Pancreas (tissue), 10 donors: Measurements from ENCODE around the gene ANKRD50. TPM values are rescaled to one million over a fixed set of nuclear protein-coding genes. Genes with fewer than 3 reads are reported as not detected.

Source experiments
- ATAC-seq, 4 donors: fragments of 200-7000 bp; cut with Tn5 transposase; one replicate each; pipeline versions ENCODE4 v1.8.0 to v1.9.1; 2020; ENCODE audit warnings: mild to moderate bottlenecking in 4 of 4, moderate library complexity in 4 of 4
- DNase-seq, 6 donors: peaks; one replicate each; pipeline ENCODE4 v3.0.0-alpha.2; 2020
- FAIRE-seq: peaks from 2 replicates; lab custom pipeline; 2012; peaks lifted over from hg19 to GRCh38; lab: Jason Lieb, UNC
- H3K27ac ChIP-seq, 4 donors: fragments of 200-600 bp; sonication (generic); 1 replicate in 3 of 4; 2 replicates in 1 of 4; pipeline versions ENCODE4 v1.5.0 to v1.8.0; 2020
- H3K27me3 ChIP-seq, 4 donors: fragments of 200-600 bp; one replicate each; pipeline ENCODE4 v1.8.0; 2021
- H3K36me3 ChIP-seq, 3 donors: fragments of 200-600 bp; sonication (generic) in 1 of 3; one replicate each; pipeline versions ENCODE4 v1.5.0 to v1.8.0; 2020 to 2021
- H3K4me1 ChIP-seq, 3 donors: fragments of 200-600 bp; one replicate each; pipeline ENCODE4 v1.8.0; 2021
- H3K4me3 ChIP-seq, 4 donors: fragments of 200-600 bp; sonication (generic) in 2 of 4; one replicate each; pipeline versions ENCODE4 v1.5.0 to v1.8.0; 2020 to 2021
- H3K9me3 ChIP-seq, 4 donors: fragments of 200-600 bp; one replicate each; pipeline ENCODE4 v1.8.0; 2021
- WGBS, 2 donors: extraction: QIAGEN DNeasy Blood & Tissue Kit; methylation state at CpG; one replicate each; pipeline ENCODE4 v1.1.7; 2013; 5-methylcytosine and 5-hydroxymethylcytosine counted together
- intact Hi-C, 3 donors: fragments of 100-400 bp; cut with DNase I; formaldehyde crosslinking; loops; one replicate each; pipeline versions ENCODE4 v1.11.1 to v1.14.2; 2022
- polyA plus RNA-seq, 2 donors: library from polyadenylated mRNA; stranded (reverse); fragments of 200-250 nt; gene quantifications; one replicate each; pipeline ENCODE4 v1.2.3, GENCODE V29; 2013
- total RNA-seq, 6 donors: library from RNA; stranded (reverse); fragmentation: NEBNext Ultra II Directional in 4 of 6; extraction: Animal tissue kit (Norgen Biotek cat#: 25700) in 4 of 6; gene quantifications; one replicate each; pipeline versions ENCODE4 v1.2.1 to v1.2.4, GENCODE V29; 2021 to 2023
- TF ChIP-seq, protein P1 (sequence below), 4 donors: fragments of 200-600 bp; sonication (generic) in 3 of 4; IDR thresholded peaks; one replicate each; pipeline versions ENCODE4 v1.5.0 to v1.8.0; 2021; ENCODE audit warnings: antibody characterized with exemption in 4 of 4
- donor health status: healthy with polysubstance abuse.
- donor health status: DM: no; HTN: no; CAD: no; lungs with moderate emphysema.
- donor health status: DM: no; HTN: no; CAD: no.
- donor health status: control.
- donor health status: control.
- donor health status: Bipolar disorder and iron deficiency.
- donor health status: DM: yes; HTN: yes; CAD: no.
- donor health status: DM: no; HTN: no; CAD: no.
- donor health status: DM: no; HTN: no; CAD: no.
- donor health status: DM: yes; HTN: yes; CAD: no.

Gene ANKRD50
- total and polyA plus RNA-seq, 8 donors: 1.2 to 12.5 (median 2.9) TPM

DNA sequence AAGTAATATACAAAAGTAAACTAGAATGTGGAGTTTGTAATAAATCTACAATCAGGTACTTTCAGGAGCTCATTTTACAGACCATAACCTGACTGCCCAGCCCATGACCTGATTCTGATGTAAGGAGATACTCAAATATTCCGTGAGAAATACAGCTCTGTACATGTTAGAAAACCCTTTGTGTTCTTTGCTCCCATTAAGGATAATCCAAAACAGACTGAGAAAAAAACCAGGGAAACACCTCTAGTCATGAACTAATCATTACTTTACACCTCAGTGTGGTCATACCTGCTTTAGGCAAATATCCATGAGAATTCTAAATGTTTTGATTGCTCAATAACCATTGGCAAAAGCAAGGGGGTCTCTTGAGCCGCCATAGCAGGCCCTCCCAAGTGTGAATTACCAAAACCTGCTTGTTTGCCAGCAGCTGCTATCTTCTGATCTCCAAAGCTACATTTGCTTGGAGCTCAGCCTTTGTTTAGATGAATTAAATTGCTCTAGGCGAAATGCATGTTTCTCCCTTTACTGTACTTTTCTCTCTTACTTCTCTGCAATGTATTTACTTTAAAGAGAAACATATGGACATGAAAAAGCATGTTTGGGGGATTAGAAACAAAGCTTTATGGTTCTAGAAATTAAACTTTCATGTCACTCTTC lies 79.1 kb downstream of the ANKRD50 start:
- TF ChIP-seq, protein P1, sequence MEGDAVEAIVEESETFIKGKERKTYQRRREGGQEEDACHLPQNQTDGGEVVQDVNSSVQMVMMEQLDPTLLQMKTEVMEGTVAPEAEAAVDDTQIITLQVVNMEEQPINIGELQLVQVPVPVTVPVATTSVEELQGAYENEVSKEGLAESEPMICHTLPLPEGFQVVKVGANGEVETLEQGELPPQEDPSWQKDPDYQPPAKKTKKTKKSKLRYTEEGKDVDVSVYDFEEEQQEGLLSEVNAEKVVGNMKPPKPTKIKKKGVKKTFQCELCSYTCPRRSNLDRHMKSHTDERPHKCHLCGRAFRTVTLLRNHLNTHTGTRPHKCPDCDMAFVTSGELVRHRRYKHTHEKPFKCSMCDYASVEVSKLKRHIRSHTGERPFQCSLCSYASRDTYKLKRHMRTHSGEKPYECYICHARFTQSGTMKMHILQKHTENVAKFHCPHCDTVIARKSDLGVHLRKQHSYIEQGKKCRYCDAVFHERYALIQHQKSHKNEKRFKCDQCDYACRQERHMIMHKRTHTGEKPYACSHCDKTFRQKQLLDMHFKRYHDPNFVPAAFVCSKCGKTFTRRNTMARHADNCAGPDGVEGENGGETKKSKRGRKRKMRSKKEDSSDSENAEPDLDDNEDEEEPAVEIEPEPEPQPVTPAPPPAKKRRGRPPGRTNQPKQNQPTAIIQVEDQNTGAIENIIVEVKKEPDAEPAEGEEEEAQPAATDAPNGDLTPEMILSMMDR (IDR thresholded peaks at IDR 0.05): no peak
- H3K27ac ChIP-seq: no peak overlapping the region
- no peaks in the 10 kb centered on the region for H3K9me3 ChIP-seq
- ATAC-seq (peak in 1 of 4 donors; percentile 5), FAIRE-seq (no peak), DNase-seq (no peak)
- intact Hi-C loops: no loop called here
- no peak overlapping the region for H3K4me3 ChIP-seq
- H3K4me1 ChIP-seq: peaks cover 0 to 19% (median 7%) of the 10 kb centered on the region in 3 donors
- H3K36me3 ChIP-seq: no peaks in the 10 kb centered on the region
- 52 to 67% methylated on average over 3 of the region's 3 CpGs for WGBS, 2 donors
- H3K27me3 ChIP-seq: no peaks in the 10 kb centered on the region

DNA sequence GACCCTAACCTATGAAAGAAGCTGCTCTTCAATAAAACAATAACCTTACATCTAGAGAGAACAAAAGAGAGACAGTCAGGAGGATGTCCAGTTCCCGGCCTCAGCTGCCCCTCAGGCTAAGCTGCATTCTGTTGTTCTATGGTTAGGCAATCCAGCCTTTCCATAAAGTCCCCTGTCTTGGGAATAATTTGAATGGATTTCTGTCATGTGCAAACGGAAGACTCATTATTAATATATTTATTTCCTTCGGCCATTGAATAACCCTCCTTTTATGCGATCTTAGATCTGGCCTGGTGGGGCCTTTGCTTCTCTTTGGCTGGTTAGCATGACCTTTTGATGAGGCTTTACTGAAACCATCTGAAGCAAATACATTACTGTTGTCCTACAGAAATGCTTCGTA lies 80.1 kb downstream of the ANKRD50 start:
- DNase-seq: no peak
- Histone ChIP-seq H3K27ac (peak overlapping the region in 2 of 4 donors; percentile 11 to 17), H3K36me3 (no peaks in the 10 kb centered on the region), H3K4me1 (peaks cover 0 to 19% (median 7%) of the 10 kb centered on the region in 3 donors), H3K4me3 (no peak overlapping the region), H3K9me3 (no peaks in the 10 kb centered on the region), H3K27me3 (no peaks in the 10 kb centered on the region)
- no peak for FAIRE-seq
- peak; percentile 34 to 69 (median 53) for ATAC-seq
- intact Hi-C loops: no loop called here
- TF ChIP-seq, protein P1 (IDR thresholded peaks at IDR 0.05): no peak
- WGBS, 2 donors: 42 to 66% methylated on average over 5 of the region's 5 CpGs

DNA sequence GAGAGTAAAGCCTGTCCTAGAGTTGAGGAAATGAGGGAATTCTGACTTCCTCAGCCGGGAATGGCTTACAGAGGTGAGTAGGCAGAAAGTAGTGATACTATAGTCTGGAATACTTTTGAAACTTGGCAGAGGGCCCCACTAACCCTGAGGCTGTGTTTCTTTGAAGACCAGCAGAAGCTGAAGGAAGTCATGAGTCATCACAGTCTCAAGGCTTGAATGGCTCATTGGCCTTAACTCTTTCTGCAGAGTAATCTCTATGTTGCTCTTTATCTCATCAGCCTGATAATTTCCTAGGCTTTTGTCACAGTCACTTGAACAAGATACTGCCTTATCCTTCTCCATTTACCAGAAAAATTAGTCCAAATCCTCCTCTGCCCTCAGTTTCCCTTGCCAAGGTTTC lies 80.8 kb downstream of the ANKRD50 start:
- H3K27ac ChIP-seq: peak overlapping the region in 2 of 4 donors; percentile 11 to 17
- no peak overlapping the region for H3K4me3 ChIP-seq
- peaks cover 0 to 19% (median 7%) of the 10 kb centered on the region in 3 donors for H3K4me1 ChIP-seq
- TF ChIP-seq, protein P1 (IDR thresholded peaks at IDR 0.05): no peak
- no peaks in the 10 kb centered on the region for H3K9me3 ChIP-seq
- ATAC-seq (peak; percentile 95 to 99 (median 98)), FAIRE-seq (no peak), DNase-seq (peak in 4 of 6 donors; percentile 52 to 82 (median 72))
- intact Hi-C loops: no loop called here
- no peaks in the 10 kb centered on the region for H3K27me3 ChIP-seq
- no peaks in the 10 kb centered on the region for H3K36me3 ChIP-seq
- 37% methylated on average over 1 of the region's 1 CpG for WGBS, 2 donors

DNA sequence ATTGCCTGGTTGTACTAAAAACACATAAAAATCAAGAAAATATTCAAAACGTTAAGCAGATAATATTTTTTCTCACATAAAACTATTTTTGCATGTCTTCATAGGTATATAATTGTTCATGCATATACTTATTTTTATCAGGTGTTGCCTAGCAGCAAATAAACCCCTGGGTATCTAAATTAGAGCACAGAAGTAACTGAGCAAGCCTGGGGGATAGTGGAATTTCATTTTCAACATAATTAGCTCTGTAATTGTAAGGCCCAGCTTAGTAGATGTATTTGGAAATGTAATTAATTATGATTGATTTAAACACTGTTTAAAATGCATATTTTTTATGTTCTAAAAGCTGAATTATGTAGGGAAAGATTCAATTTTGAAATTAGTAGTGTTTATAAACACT lies 82.9 kb downstream of the ANKRD50 start:
- Histone ChIP-seq H3K4me3 (no peak overlapping the region), H3K36me3 (no peaks in the 10 kb centered on the region), H3K4me1 (peaks cover 0 to 19% (median 7%) of the 10 kb centered on the region in 3 donors), H3K9me3 (no peaks in the 10 kb centered on the region), H3K27me3 (no peaks in the 10 kb centered on the region), H3K27ac (no peak overlapping the region)
- FAIRE-seq (no peak), ATAC-seq (no peak), DNase-seq (no peak)
- TF ChIP-seq, protein P1 (IDR thresholded peaks at IDR 0.05): no peak
- intact Hi-C loops: no loop called here
- WGBS, 2 donors: 62 to 73% methylated on average over 1 of the region's 1 CpG
